Measurements from ENCODE around the gene MYO18B.

GRCh38 chr22:25853501-25854284 is 111.7 kb downstream of the MYO18B start:
- TF ChIP-seq, protein P1, sequence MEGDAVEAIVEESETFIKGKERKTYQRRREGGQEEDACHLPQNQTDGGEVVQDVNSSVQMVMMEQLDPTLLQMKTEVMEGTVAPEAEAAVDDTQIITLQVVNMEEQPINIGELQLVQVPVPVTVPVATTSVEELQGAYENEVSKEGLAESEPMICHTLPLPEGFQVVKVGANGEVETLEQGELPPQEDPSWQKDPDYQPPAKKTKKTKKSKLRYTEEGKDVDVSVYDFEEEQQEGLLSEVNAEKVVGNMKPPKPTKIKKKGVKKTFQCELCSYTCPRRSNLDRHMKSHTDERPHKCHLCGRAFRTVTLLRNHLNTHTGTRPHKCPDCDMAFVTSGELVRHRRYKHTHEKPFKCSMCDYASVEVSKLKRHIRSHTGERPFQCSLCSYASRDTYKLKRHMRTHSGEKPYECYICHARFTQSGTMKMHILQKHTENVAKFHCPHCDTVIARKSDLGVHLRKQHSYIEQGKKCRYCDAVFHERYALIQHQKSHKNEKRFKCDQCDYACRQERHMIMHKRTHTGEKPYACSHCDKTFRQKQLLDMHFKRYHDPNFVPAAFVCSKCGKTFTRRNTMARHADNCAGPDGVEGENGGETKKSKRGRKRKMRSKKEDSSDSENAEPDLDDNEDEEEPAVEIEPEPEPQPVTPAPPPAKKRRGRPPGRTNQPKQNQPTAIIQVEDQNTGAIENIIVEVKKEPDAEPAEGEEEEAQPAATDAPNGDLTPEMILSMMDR (IDR thresholded peaks at IDR 0.05; ENCODE audit: low read length): 0 out of 2 replicates have a peak, but pooled peaks have one; percentile 6
- no peak for TF ChIP-seq EZH2 (optimal IDR thresholded peaks at IDR 0.05; ENCODE audit: low read depth, low read length)
